Breast epithelium (tissue), 3 donors: ENCODE results near the gene SEMA4C.

ENCODE experiments used
- POLR2A ChIP-seq: fragments of 450-650 bp; IDR thresholded peaks from one replicate; pipeline ENCODE4 v1.6.1; 2016; ENCODE audit warnings: antibody characterized with exemption, mild to moderate bottlenecking, moderate library complexity
- TF ChIP-seq, protein P1 (sequence below), 3 donors: fragments of 450-650 bp; IDR thresholded peaks; one replicate each; pipeline ENCODE4 v1.5.1; 2016 to 2017; ENCODE audit warnings: antibody characterized with exemption in 3 of 3, mild to moderate bottlenecking in 3 of 3, moderate library complexity in 3 of 3

DNA sequence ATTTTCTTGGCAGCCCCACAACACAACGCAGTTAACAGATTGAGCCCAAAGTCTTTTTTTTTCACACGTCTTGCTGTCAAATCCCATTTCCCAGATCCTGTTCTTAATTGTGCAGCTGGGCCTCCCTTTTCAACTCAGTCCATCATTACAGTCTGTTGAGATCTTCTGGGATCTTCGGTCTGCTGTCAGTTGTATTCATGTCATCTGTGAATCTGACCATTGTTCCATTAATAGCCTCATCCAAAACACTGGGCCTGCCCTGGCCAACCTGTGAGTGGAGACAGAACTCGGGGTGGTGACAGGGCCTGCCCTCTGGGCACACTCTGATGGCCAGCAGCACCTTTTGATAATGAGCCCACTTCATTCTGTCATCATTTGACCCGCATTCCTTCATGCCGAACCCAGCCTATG is 39.7 kb upstream of the SEMA4C start:
- TF ChIP-seq POLR2A: no peak
- TF ChIP-seq, protein P1, sequence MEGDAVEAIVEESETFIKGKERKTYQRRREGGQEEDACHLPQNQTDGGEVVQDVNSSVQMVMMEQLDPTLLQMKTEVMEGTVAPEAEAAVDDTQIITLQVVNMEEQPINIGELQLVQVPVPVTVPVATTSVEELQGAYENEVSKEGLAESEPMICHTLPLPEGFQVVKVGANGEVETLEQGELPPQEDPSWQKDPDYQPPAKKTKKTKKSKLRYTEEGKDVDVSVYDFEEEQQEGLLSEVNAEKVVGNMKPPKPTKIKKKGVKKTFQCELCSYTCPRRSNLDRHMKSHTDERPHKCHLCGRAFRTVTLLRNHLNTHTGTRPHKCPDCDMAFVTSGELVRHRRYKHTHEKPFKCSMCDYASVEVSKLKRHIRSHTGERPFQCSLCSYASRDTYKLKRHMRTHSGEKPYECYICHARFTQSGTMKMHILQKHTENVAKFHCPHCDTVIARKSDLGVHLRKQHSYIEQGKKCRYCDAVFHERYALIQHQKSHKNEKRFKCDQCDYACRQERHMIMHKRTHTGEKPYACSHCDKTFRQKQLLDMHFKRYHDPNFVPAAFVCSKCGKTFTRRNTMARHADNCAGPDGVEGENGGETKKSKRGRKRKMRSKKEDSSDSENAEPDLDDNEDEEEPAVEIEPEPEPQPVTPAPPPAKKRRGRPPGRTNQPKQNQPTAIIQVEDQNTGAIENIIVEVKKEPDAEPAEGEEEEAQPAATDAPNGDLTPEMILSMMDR (IDR thresholded peaks at IDR 0.05): no peak
